Activated CD8-positive, alpha-beta memory T cell treated with anti-CD3 and anti-CD28 coated beads, Interleukin-2, amount 50 U/mL, for 4 hours (primary cell): Measurements from ENCODE around the gene AICDA.
"Not testable (repeated sequence)": the region's sequence is repeated elsewhere in the genome, so short reads cannot be mapped to it uniquely, and the experiment has no call there.

ENCODE experiments used
- DNase-seq: peaks from one replicate; pipeline ENCODE4 v3.0.0-alpha.2; 2020

The AICDA gene

DNA sequence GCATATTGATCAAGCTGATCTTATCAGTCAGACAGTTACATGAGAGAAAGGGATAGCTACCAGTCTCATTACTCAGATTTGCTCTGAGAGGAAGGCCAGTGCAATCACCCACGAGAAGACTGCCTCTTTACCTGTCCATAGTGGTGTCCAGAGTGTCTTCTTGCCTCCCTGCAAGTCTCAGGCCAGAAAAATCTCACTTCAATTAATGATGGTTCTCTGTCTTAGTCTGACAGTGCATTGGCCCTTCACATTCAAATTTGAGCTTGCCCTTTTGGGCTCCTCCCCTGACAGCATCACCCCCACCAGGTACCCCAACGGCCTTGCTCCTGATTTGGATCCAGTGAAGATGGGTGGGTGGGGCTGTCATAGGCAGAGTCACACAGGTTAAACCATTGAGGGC, at the start of gene AICDA:
AICDA (minus strand) TSS at position 231 of the 400 bp plus-strand sequence; CDS start at position 139, 92 bp downstream.
- no peak for DNase-seq

DNA sequence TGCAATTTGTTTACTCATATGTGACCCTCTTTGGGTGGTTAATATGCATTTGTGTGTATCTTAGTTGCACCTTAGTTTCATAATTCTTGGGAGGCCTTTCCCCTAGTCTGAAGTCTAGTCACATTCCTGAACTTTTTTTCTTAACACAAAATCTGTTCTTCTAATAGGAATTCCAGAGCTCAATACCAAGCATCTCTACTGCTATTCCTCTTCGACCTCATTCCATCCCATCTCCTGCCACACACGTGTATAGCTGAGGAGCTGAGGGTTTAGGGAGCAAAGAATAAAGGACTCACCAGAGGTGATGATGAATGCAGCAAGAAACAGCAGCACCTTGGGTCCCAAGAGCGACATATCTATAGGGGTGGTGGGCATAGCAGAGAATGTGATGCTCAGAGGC, 49.1 kb upstream of the AICDA start:
- no peak for DNase-seq

DNA sequence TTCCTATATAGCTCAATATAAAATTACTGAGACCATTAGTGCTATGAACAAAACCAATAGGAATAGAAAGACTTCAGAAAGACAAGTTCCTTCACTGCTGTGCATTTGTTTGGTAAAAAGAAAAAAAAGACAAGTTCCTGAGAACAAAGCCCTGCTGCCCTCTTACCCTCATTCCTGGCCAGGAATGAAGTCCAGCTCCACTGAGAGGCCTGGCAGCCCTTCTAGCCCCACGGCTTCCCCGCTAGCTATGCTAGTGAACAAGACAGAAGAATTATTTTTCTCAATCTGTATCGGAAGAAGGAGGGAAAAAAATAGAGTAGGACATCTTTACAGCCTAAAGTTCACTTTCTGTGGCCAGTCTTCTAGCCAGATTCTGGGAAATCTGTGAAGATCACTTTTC, 48.4 kb upstream of the AICDA start:
- DNase-seq: no peak

DNA sequence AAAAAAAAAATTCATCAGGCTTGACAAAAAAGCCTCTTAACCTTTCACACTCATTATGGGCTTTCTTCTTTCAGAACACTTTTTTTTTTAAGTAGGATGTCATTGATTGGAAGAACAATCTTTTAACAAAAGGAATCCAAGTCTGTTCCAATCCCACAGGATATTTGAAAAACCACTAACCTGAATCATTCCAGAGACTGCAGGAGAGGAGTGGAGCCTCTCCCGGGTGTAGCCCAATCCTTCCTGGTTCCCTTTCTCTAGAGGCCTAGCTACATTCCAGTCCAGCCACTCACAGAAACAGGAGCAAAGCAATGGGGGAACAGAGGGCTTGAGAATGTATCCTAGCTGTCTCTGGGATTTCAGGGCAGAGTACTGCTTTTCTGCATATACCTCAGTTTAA, 45.7 kb upstream of the AICDA start:
- no peak for DNase-seq

DNA sequence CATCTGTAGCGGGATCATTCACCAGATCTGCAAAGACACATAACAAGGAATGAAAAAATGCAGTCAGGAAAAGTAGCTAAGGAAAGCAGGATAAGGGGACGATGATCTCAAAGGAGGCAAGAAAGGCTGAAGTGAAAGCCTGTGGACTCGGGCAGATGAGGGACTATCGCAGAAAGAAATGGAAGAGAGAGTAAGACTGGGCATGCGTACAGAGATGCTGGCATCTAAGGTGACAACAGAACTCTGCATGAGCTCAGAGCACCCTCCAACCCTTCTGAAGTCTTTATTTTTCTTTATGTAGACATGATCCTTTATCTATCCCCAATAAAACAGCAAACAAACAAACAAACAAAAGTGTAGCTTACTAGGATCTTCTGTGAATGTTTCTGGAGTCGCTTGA, 42.8 kb upstream of the AICDA start:
- DNase-seq: no peak

DNA sequence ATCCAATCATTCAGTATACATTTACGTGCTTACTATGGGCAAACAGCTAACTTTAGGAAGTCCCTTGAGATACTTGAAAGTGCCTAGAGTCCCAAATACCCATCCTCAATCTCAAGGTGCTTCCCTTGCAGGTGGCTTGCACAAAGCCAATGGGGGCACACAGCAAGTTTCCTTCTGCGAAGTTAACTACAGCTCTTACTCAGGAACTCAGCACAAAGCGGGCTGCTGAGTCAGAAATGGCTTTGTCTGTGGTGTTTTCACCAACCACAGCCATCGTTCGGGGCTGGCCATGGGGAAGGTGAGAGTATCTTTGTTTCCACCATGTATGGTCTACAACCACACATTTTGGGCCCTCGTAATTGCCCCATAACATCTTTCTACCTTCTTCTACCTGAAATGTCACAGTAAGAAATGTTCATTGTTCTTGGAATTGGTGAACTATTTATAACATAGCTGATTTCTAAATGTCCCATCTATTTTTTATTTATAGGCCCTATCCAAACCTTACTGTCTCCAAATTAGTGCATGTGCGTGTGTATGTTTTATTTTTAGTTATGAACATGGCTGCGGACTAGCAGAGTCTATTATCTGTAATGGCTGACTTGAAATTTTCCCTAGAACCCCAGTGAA, 36.0 kb upstream of the AICDA start:
- peak; percentile 48 for DNase-seq

DNA sequence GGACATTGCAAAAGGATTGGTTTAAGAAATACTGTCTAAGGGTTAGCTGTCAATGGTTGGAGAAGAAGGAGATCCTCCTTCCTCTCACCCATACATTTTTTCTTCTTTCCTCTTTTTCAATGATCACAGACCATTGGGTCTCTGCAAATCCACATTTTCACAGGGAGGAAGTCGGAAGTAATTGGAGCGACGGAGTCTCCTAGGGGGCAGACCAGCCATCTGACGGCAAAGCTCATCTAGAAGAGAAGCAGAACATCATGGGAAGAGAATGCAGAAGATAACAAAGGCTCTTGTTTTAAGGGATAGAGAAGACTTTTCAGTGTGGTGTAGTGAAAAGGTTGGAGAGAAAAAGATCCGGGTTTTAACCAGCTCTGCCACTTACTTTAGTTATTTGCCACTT, 35.3 kb upstream of the AICDA start:
- DNase-seq: no peak

DNA sequence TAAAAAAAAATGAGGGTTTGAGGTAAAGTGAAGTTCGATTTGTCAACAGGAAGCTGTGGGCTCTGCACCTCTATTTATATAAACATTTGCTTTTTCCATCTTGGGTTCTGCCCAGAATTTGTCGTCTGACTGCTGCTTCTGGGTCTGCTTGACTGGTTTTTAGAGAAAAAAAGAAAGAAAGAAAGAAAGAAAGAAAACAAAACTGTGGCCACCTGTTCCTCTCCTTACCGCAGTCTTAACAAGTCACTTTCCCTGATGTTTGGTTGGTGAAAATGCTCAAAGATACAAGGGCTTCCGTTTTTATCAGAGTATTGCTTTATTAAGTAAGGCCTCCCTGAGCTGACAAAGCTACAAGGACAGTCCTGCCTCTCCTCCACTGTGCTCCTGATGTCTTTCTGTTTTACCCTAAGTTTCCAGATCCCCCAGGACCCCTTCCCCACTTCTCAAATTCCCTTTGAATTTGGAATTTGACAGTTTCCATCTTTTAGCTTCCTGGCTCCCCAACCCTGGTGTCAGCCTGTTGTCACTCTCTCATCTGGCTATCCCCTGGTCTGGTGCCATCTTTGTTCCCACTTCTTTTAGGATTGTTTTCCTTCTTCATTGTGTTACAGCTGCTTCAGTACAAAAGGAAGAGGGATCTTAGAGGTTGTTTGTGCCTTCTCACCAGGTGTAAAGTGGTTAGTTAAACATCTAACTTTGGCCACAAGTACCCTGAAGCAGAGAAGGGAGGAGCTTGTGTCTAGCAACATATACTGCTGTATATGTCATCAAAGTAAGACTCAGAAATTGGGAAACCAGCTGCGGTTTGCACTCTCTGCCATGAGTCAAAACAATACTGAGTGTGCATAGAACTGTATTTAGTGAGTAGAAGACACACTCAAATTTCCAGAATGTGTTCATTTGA, 31.9 kb upstream of the AICDA start:
- peak; percentile 56 for DNase-seq

DNA sequence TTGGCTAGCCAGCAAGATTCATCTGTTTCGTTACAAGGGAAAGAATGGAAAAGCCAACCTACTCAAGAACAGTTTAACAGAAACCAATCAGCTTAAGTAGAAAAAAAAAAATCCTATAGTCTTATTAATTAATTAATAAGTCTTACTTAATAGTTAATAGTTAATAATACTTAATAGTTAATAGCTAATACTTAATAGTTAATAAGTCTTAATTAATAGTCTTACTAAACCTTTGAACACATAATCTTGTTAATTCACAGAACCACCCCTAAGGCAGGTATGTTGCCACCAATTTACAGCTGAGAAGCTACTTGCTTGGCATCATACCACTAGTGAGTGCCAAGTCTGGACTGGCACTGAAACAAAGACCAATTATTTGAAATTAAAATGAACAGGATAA, 30.1 kb upstream of the AICDA start:
- no peak for DNase-seq

DNA sequence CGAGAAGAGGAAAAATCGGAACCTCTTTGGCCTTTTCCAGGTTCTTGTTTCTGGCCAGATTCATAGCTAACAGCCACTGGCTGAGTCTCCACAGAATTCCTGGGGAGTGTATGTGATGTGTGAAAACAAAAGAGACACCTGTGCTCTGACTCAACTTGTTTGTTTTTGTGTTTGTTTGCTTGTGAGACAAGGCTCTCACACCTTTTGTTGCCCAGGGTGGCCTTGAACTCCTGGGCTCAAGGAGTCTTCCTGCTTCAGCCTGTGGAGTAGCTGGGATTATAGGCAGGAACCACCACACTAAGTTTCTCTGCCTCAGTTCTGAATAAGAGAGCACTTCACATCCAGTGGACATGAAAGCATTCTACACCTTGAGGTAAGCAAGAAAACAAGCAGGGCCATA, 27.3 kb upstream of the AICDA start:
- DNase-seq: no peak

DNA sequence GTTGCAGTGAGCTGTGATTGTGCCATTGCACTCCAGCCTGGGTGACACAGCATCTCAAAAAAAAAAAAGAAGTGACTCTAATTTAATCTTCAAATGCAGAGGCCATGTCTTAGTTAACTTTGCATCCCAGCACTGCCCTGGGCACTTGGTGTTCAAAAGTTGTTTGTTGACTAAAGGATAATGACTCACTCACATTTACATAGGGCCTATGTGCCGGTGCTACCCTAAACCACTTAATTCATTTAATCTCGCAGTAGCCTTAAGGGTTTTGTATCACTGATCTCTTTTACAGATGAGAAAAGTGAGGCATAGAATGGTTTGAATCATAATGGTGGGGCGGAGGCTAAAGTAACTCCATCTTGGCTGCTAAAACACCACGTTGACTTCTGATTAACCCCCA, 26.3 kb upstream of the AICDA start:
- DNase-seq: no peak

DNA sequence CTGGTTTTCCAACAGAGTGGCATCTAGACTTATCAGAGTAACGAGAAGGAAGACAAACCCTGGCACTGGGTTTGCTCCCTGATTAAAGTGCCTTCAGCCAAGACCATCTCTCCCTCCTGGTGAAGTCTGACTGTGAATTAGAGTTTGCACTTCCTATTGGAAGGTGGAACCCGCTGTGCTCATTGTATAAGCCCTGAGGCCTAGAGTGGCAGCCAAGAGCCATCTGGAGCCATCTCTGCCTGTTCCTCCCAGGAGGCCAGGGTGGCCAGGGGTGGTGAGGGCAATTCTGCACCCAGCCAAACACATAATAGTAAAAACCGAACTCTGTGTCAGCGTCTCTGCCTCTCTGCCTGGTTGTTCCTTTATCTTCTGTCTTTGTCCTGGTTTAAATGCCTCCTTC, 25.0 kb upstream of the AICDA start:
- no peak for DNase-seq

DNA sequence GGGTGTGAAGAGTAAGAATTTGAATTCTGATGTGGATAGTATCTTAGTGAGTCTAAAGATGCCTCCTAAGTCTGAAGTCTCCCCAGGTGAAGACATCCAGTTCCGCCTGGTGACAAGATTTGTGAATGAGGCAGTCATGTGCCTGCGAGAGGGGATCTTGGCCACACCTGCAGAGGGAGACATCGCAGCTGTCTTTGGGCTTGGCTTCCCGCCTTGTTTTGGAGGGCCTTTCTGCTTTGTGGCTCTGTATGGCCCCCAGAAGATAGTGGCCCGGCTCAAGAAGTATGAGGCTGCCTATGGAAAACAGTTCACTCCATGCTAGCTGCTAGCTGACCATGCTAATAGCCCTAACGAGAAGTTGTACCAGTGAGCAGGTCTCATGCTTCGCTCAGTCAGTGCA, 24.6 kb upstream of the AICDA start:
- no peak for DNase-seq

DNA sequence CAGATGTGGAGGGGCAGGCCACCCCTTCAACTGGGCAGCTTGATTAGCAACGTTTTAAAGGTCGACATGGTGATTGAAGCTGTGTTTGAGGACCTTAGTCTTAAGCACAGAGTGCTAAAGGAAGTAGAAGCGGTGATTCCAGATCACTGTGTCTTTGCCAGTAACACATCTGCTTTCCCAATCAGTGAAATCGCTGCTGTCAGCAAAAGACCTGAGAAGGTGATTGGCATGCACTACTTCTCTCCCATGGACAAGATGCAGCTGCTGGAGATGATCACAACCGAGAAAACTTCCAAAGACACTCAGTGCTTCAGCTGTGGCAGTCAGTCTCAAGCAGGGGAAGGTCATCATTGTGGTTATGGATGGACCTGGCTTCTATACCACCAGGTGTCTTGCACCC, 23.9 kb upstream of the AICDA start:
- no peak for DNase-seq

DNA sequence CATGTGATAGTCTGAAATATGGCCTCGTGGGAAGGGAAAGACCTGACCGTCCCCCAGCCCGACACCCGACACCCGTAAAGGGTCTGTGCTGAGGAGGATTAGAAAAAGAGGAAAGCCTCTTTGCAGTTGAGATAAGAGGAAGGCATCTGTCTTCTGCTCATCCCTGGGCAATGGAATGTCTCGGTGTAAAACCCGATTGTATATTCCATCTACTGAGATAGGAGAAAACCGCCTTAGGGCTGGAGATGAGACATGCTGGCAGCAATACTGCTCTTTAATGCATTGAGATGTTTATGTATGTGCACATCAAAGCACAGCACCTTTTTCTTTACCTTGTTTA, 23.3 kb upstream of the AICDA start:
- DNase-seq: not testable (repeated sequence)

DNA sequence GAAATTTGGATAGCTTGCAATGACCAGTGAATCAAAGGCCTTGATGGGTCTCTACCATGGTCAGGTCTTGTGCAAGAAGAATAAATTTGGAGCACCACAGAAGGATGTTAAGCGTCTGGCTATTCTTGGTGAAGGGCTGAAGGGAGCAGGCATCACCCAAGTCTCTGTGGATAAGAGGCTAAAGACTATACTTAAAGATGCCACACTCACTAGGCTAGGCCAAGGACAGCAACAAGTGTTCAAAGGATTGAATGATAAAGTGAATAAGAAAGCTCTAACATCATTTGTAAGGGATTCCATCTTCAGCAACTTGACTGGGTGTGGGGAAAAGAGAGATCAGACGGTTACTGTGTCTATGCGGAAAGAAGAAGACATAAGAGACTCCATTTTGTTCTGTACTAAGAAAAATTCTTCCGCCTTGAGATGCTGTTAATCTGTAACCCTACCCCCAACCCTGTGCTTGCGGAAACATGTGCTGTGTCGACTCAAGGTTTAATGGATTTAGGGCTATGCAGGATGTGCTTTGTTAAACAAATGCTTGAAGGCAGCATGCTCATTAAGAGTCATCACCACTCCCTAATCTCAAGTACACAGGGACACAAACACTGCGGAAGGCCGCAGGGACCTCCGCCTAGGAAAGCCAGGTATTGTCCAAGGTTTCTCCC, 22.8 kb upstream of the AICDA start:
- not testable (repeated sequence) for DNase-seq

DNA sequence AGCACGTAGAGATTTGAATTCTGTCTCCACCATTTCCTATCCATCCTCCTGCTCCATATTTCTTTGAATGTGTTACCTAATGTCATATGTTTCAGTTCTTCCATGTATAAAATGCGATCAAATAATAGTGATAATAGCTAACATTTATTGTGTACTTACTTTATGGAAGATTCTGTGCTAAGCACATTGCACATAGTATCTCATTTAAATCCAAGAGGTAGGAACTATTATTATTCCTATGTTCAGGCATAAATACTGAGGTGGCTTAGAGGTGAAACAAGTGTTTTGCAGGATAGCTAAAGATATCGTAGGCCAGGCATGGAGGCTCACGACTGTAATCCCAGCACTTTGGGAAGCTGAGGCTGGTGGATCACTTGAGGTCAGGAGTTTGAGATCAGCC, 17.5 kb upstream of the AICDA start:
- DNase-seq: no peak

DNA sequence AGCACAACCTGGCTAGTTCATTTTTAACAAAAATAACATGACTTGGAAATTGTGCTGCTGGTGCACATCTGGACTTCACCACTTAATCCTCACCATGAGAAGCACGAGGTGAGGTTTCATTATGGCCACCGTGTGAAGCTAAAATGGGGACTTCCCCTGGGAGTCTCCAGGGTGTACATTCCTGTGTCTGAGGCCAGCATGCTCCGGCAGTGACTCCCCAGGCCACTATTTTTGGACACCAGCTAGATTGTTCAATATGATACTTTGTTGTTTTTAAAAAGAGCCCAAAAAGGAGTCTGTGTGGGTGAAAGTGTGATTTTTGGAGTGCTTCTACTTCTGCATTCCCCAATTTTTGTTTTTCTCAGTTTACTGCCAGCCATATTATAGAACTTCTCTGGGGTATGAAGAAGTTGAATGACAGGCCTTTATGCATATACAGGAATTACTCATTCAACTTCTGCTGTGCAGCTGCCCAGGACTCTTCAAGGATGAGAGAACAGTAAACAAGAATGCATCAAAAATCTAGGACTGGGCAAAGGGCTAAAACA, 16.9 kb upstream of the AICDA start:
- no peak for DNase-seq

DNA sequence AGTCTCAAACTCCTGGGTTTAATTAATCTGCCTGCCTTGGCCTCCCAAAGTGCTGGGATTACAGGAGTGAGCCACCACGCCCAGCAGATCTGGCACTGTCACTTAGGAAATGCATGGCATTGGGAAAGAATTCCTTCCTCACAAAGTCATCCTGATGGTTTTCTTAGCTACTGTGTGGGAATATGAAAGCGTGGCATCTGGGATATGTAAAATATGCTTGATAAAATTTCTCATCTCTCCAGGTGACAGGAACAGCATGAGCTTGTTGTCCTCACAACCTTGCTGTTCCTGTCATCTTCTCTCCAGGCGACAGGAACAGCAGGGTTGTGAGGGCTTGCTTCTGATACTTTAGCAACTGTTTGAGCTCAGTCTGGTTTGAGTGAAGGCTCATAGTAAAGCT, 16.1 kb upstream of the AICDA start:
- DNase-seq: no peak

DNA sequence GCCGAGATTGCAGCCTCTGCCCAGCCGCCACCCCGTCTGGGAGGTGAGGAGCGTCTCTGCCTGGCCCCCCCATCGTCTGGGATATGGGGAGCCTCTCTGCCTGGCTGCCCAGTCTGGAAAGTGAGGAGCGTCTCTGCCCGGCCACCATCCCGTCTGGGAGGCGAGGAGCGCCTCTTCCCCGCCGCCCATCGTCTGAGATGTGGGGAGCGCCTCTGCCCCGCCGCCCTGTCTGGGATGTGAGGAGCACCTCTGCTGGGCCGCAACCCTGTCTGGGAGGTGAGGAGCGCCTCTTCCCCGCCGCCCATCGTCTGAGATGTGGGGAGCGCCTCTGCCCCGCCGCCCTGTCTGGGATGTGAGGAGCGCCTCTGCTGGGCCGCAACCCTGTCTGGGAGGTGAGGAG, 12.1 kb upstream of the AICDA start:
- not testable (repeated sequence) for DNase-seq

DNA sequence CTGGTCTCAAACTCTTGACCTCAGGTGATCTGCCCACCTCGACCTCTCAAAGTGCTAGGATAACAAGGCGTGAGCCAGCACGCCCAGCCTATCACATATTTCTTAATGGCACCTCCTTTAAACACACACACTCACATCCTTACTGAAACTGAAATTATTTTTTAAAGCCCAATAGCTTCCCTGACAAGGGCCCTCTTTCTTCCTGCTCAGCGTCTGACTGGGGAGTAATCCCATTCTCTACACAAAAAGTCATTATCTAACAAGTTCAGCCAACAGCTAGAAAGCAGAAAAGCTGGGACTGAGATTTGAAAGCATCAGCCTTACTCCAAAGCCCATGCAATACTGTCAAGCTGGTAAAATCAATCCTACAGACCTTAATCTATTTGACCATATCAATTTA, 10.0 kb upstream of the AICDA start:
- DNase-seq: no peak

DNA sequence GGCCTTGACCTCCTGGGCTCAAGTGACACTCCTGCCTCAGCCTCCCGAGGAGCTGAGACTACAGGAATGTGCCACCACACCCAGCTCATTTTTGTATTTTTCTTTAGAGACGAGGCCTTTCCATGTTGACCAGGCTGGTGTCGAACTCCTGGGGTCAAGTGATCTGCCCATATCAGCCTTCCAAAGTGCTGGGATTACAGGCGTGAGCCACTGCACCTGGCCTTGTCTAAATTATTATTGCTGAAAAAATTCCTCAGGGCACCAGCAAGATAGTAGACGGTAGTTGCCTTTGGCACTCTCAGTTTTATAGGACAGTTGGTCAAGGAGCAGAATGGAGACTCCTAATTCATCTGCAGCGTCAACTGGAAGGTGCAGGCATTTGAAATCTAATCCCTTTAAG, 2.5 kb upstream of the AICDA start:
- no peak for DNase-seq

DNA sequence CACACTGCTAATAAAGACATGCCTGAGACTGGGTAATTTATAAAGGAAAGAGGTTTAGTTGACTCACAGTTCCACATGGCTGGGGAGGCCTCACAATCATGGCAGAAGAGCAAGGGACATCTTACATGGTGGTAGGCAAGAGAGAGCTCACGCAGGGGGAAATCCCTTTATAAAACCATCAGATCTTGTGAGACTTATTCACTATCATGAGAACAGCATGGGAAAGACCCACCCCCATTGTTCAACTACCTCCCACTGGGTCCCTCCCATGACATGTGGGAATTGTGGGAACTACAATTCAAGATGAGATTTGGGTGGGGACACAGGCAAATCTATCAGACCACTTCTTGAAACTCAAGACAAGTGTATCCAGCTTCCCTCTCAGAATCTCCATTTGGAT, 1.2 kb upstream of the AICDA start:
- DNase-seq: not testable (repeated sequence)

DNA sequence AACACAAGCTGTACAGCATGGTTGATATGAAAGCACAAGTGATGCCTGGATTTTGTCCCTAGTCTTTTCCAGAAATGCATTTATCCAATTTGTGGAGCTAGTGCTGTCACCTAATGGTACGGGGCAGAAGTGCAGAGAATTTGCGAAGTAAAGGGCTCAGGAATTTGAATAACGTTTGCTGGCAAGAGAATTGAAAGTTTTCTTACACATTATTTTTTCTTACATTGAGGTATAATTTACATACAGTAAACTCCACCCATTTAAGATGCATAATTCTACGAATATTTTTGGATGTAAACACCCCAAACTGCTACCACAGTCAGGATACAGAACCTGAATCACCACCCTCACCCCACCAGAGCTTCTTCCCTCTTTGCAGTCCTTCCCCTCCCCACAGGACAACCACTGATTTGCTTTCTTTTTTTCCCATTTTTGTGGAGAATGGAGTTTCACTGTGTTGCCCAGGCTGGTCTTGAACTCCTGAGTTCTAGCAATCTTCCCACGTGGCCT, 3.5 kb downstream of the AICDA start:
- no peak for DNase-seq
